ENCODE measurements around the gene ANXA11. TPM values are rescaled to one million over a fixed set of nuclear protein-coding genes. Genes with fewer than 3 reads are reported as not detected.

The ANXA11 gene
- total and polyA plus RNA-seq, 8 donors: 90.9 to 298 (median 103) TPM

DNA sequence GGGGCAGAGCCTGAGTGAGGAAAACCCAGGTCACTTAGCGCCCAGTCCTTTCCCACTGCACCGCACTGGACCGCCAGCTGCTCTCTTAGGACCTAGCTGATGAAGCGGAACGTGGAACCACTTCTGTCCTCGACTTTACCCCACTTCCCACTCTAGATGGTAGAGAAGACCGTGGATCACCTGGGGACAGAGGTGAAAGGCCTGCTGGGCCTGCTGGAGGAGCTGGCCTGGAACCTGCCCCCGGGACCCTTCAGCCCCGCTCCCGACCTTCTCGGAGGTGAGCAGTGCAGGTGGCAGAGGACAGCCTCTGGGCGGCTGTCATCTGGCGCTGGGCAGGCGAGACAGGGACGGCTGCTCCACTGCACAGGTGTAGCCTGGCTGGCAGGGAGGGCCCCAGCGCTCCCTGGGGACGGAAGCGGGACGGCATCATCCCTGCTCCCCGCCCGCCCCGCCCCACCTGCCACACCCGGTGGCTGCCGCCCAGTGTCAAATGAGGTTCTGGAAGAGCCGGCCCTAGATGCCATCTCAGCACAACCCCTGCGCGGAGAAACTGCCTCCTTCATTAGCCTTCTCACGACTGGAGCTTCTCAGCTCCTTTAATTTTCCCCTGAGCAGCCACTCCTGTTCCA is 61.2 kb downstream of the ANXA11 start:
- peak; percentile 69 for ATAC-seq
- Histone ChIP-seq H3K27ac (no peak overlapping the region), H3K4me3 (peak overlapping the region in 1 of 2 donors; percentile 8), H3K9me3 (no peaks in the 10 kb centered on the region), H3K27me3 (peaks cover 0 to 24% of the 10 kb centered on the region in 2 donors), H3K4me1 (peaks cover 11 to 27% of the 10 kb centered on the region in 2 donors), H3K36me3 (peaks cover 0 to 9% of the 10 kb centered on the region in 2 donors)
- peak in 1 of 4 donors; percentile 86 for DNase-seq
- TF ChIP-seq, protein P1, sequence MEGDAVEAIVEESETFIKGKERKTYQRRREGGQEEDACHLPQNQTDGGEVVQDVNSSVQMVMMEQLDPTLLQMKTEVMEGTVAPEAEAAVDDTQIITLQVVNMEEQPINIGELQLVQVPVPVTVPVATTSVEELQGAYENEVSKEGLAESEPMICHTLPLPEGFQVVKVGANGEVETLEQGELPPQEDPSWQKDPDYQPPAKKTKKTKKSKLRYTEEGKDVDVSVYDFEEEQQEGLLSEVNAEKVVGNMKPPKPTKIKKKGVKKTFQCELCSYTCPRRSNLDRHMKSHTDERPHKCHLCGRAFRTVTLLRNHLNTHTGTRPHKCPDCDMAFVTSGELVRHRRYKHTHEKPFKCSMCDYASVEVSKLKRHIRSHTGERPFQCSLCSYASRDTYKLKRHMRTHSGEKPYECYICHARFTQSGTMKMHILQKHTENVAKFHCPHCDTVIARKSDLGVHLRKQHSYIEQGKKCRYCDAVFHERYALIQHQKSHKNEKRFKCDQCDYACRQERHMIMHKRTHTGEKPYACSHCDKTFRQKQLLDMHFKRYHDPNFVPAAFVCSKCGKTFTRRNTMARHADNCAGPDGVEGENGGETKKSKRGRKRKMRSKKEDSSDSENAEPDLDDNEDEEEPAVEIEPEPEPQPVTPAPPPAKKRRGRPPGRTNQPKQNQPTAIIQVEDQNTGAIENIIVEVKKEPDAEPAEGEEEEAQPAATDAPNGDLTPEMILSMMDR (IDR thresholded peaks at IDR 0.05): no peak
- intact Hi-C loops (cut with DNase I): loop anchor here (5.0 to 10.0 kb wide), 3 partner anchors 63 to 78 kb away; partner anchors contain the start of gene ANXA11 (in 1 of the 2)

GRCh38 chr10:80141696-80142460 is 63.5 kb downstream of the ANXA11 start:
- Histone ChIP-seq H3K27ac (no peak overlapping the region), H3K36me3 (no peaks in the 10 kb centered on the region), H3K4me1 (peaks cover 14 to 27% of the 10 kb centered on the region in 2 donors), H3K4me3 (no peak overlapping the region), H3K9me3 (no peaks in the 10 kb centered on the region), H3K27me3 (peaks cover 0 to 24% of the 10 kb centered on the region in 2 donors)
- DNase-seq (no peak), ATAC-seq (no peak)
- TF ChIP-seq, protein P1 (IDR thresholded peaks at IDR 0.05): no peak
- intact Hi-C loops (cut with DNase I): loop anchor here (5.0 to 10.0 kb wide), 3 partner anchors 65 to 80 kb away; partner anchors contain the start of gene ANXA11 (in 1 of the 2)

GRCh38 chr10:80140251-80140650 is 65.1 kb downstream of the ANXA11 start:
- peaks cover 0 to 24% of the 10 kb centered on the region in 2 donors for H3K27me3 ChIP-seq
- H3K4me1 ChIP-seq: peaks cover 15 to 16% of the 10 kb centered on the region in 2 donors
- H3K36me3 ChIP-seq: no peaks in the 10 kb centered on the region
- intact Hi-C loops (cut with DNase I): loop anchor here (5.0 to 10.0 kb wide), 3 partner anchors 67 to 82 kb away; partner anchors contain the start of gene ANXA11 (in 1 of the 2)
- TF ChIP-seq, protein P1 (IDR thresholded peaks at IDR 0.05): no peak
- ATAC-seq (no peak), DNase-seq (no peak)
- no peak overlapping the region for H3K4me3 ChIP-seq
- H3K27ac ChIP-seq: no peak overlapping the region
- H3K9me3 ChIP-seq: no peaks in the 10 kb centered on the region

- Histone ChIP-seq H3K4me1 (peaks cover 6 to 9% of the 10 kb centered on the region in 2 donors), H3K27ac (no peak overlapping the region), H3K9me3 (no peaks in the 10 kb centered on the region), H3K36me3 (no peaks in the 10 kb centered on the region), H3K4me3 (no peak overlapping the region), H3K27me3 (peaks cover 0 to 29% of the 10 kb centered on the region in 2 donors)
- DNase-seq (no peak), ATAC-seq (no peak)
- TF ChIP-seq, protein P1 (IDR thresholded peaks at IDR 0.05): no peak
- intact Hi-C loops (cut with DNase I): no loop called here
Measured at GRCh38 chr10:80139265-80139664, 66.1 kb downstream of the ANXA11 start.

GRCh38 chr10:80137920-80138319 is 67.4 kb downstream of the ANXA11 start:
- H3K27me3 ChIP-seq: peaks cover under 1 to 43% of the 10 kb centered on the region in 2 donors
- intact Hi-C loops (cut with DNase I): no loop called here
- H3K9me3 ChIP-seq: no peaks in the 10 kb centered on the region
- DNase-seq (no peak), ATAC-seq (no peak)
- TF ChIP-seq, protein P1 (IDR thresholded peaks at IDR 0.05): no peak
- H3K4me1 ChIP-seq: peaks cover 4% of the 10 kb centered on the region in 2 donors
- H3K4me3 ChIP-seq: no peak overlapping the region
- no peak overlapping the region for H3K27ac ChIP-seq
- no peaks in the 10 kb centered on the region for H3K36me3 ChIP-seq

All from left lung (tissue), 10 donors.